Measurements from ENCODE around the gene COX8C.
A peak's percentile ranks its signal among the peaks of the same experiment; 100 is the strongest.

The COX8C gene

GRCh38 chr14:93326196-93326595 is 20.8 kb upstream of the COX8C start:
- Histone ChIP-seq H3K9ac (ENCODE audit: insufficient read length) (no peak overlapping the region), H3K36me3 (ENCODE audit: insufficient read depth, low read length) (peaks cover 18% of the 10 kb centered on the region; the same call in 1 of the 2 replicates), H3K4me3 (no peak overlapping the region), H3K9me3 (ENCODE audit: low read depth, low read length) (no peaks in the 10 kb centered on the region), H3K27ac (no peak overlapping the region)
- TF ChIP-seq EZH2 (IDR thresholded peaks at IDR 0.05): no peak
- no peak for TF ChIP-seq POLR2AphosphoS5 (IDR thresholded peaks at IDR 0.05; ENCODE audit: borderline replicate concordance, low read depth, low read length)
- no peak for TF ChIP-seq FOXP2 (optimal IDR thresholded peaks at IDR 0.05; ENCODE audit: control extremely low read depth, extremely low read length, insufficient read depth)
- DNase-seq (ENCODE audit: low read depth, low spot score): no peak

GRCh38 chr14:93328546-93328945 is 18.4 kb upstream of the COX8C start:
- H3K9ac ChIP-seq (ENCODE audit: insufficient read length): no peak overlapping the region
- no peaks in the 10 kb centered on the region for H3K9me3 ChIP-seq (ENCODE audit: low read depth, low read length)
- no peak overlapping the region for H3K4me3 ChIP-seq
- TF ChIP-seq EZH2 (IDR thresholded peaks at IDR 0.05) (no peak), POLR2AphosphoS5 (IDR thresholded peaks at IDR 0.05; ENCODE audit: borderline replicate concordance, low read depth, low read length) (no peak), FOXP2 (optimal IDR thresholded peaks at IDR 0.05; ENCODE audit: control extremely low read depth, extremely low read length, insufficient read depth) (no peak)
- DNase-seq (ENCODE audit: low read depth, low spot score): no peak
- no peak overlapping the region for H3K27ac ChIP-seq
- H3K36me3 ChIP-seq (ENCODE audit: insufficient read depth, low read length): peaks cover 8% of the 10 kb centered on the region; the same call in 1 of the 2 replicates

- Histone ChIP-seq H3K27ac (no peak overlapping the region), H3K9ac (ENCODE audit: insufficient read length) (peak overlapping the region; percentile 93), H3K9me3 (ENCODE audit: low read depth, low read length) (no peaks in the 10 kb centered on the region), H3K4me3 (peak overlapping the region; percentile 12; the same call in 1 of the 2 replicates), H3K36me3 (ENCODE audit: insufficient read depth, low read length) (peaks cover 8% of the 10 kb centered on the region; the same call in 1 of the 2 replicates)
- no peak for TF ChIP-seq POLR2AphosphoS5 (IDR thresholded peaks at IDR 0.05; ENCODE audit: borderline replicate concordance, low read depth, low read length)
- no peak for TF ChIP-seq FOXP2 (optimal IDR thresholded peaks at IDR 0.05; ENCODE audit: control extremely low read depth, extremely low read length, insufficient read depth)
- TF ChIP-seq EZH2 (IDR thresholded peaks at IDR 0.05): no peak
- no peak for DNase-seq (ENCODE audit: low read depth, low spot score)
These were observed 16.9 kb upstream of the COX8C start for GRCh38 chr14:93329965-93330608.

- Histone ChIP-seq H3K9me3 (ENCODE audit: low read depth, low read length) (no peaks in the 10 kb centered on the region), H3K9ac (ENCODE audit: insufficient read length) (peak overlapping the region; percentile 93), H3K27ac (no peak overlapping the region; the same call in 1 of the 2 replicates), H3K36me3 (ENCODE audit: insufficient read depth, low read length) (peaks cover 8% of the 10 kb centered on the region; the same call in 1 of the 2 replicates), H3K4me3 (peak overlapping the region; percentile 99; the same call in 1 of the 2 replicates)
- DNase-seq (ENCODE audit: low read depth, low spot score): no peak
- TF ChIP-seq POLR2AphosphoS5 (IDR thresholded peaks at IDR 0.05; ENCODE audit: borderline replicate concordance, low read depth, low read length) (no peak), EZH2 (IDR thresholded peaks at IDR 0.05) (no peak), FOXP2 (optimal IDR thresholded peaks at IDR 0.05; ENCODE audit: control extremely low read depth, extremely low read length, insufficient read depth) (no peak)
These were observed 16.4 kb upstream of the COX8C start for GRCh38 chr14:93330609-93331000.

- H3K36me3 ChIP-seq (ENCODE audit: insufficient read depth, low read length): peaks cover 8% of the 10 kb centered on the region; the same call in 1 of the 2 replicates
- H3K27ac ChIP-seq: no peak overlapping the region; the same call in 1 of the 2 replicates
- DNase-seq (ENCODE audit: low read depth, low spot score): no peak
- peak overlapping the region; percentile 99 for H3K4me3 ChIP-seq
- H3K9me3 ChIP-seq (ENCODE audit: low read depth, low read length): no peaks in the 10 kb centered on the region
- no peak for TF ChIP-seq EZH2 (IDR thresholded peaks at IDR 0.05)
- TF ChIP-seq FOXP2 (optimal IDR thresholded peaks at IDR 0.05; ENCODE audit: control extremely low read depth, extremely low read length, insufficient read depth): no peak
- no peak for TF ChIP-seq POLR2AphosphoS5 (IDR thresholded peaks at IDR 0.05; ENCODE audit: borderline replicate concordance, low read depth, low read length)
- peak overlapping the region; percentile 93 for H3K9ac ChIP-seq (ENCODE audit: insufficient read length)
These were observed 15.8 kb upstream of the COX8C start for GRCh38 chr14:93331002-93331727.

- no peak for TF ChIP-seq FOXP2 (optimal IDR thresholded peaks at IDR 0.05; ENCODE audit: control extremely low read depth, extremely low read length, insufficient read depth)
- TF ChIP-seq POLR2AphosphoS5 (IDR thresholded peaks at IDR 0.05; ENCODE audit: borderline replicate concordance, low read depth, low read length): no peak
- no peak for TF ChIP-seq EZH2 (IDR thresholded peaks at IDR 0.05)
- DNase-seq (ENCODE audit: low read depth, low spot score): no peak
- Histone ChIP-seq H3K27ac (0 out of 2 replicates have a peak overlapping the region, but pooled peaks have one; percentile 26), H3K4me3 (peak overlapping the region; percentile 99), H3K9ac (ENCODE audit: insufficient read length) (peak overlapping the region; percentile 93), H3K9me3 (ENCODE audit: low read depth, low read length) (no peaks in the 10 kb centered on the region), H3K36me3 (ENCODE audit: insufficient read depth, low read length) (peaks cover 8% of the 10 kb centered on the region; the same call in 1 of the 2 replicates)
These were observed 15.1 kb upstream of the COX8C start for GRCh38 chr14:93331728-93332396.

- no peak for DNase-seq (ENCODE audit: low read depth, low spot score)
- Histone ChIP-seq H3K36me3 (ENCODE audit: insufficient read depth, low read length) (peaks cover 8% of the 10 kb centered on the region; the same call in 1 of the 2 replicates), H3K9ac (ENCODE audit: insufficient read length) (peak overlapping the region; percentile 93), H3K27ac (peak overlapping the region; percentile 78), H3K4me3 (peak overlapping the region; percentile 99), H3K9me3 (ENCODE audit: low read depth, low read length) (no peaks in the 10 kb centered on the region)
- TF ChIP-seq FOXP2 (optimal IDR thresholded peaks at IDR 0.05; ENCODE audit: control extremely low read depth, extremely low read length, insufficient read depth): no peak
These were observed 14.6 kb upstream of the COX8C start for GRCh38 chr14:93332397-93332852.
